GM18873 (cell line): ENCODE measurements around the gene DTX3L.

ENCODE experiments used
- ATAC-seq: cut with Tn5 transposase; IDR thresholded peaks from one replicate; pipeline ENCODE4 v1.9.1; 2021; ENCODE audit warnings: mild to moderate bottlenecking, moderate library complexity, moderate number of reproducible peaks; ENCODE audit not compliant: unreplicated experiment, low FRiP score

Gene DTX3L

GRCh38 chr3:122602011-122602710 is 38.0 kb downstream of the DTX3L start:
- no peak for ATAC-seq

GRCh38 chr3:122603056-122603455 is 38.9 kb downstream of the DTX3L start:
- ATAC-seq, result no peak

GRCh38 chr3:122606330-122606729 is 42.2 kb downstream of the DTX3L start:
- no peak for ATAC-seq

- no peak for ATAC-seq
Observed at GRCh38 chr3:122608916-122609315, 44.8 kb downstream of the DTX3L start.

GRCh38 chr3:122609798-122610559 is 45.8 kb downstream of the DTX3L start:
- ATAC-seq, result peak; percentile 95

GRCh38 chr3:122612696-122613095 is 48.6 kb downstream of the DTX3L start:
- ATAC-seq, result no peak

GRCh38 chr3:122615303-122615702 is 51.2 kb downstream of the DTX3L start:
- no peak for ATAC-seq

GRCh38 chr3:122618614-122619013 is 54.5 kb downstream of the DTX3L start:
- no peak for ATAC-seq

GRCh38 chr3:122619040-122619439 is 54.9 kb downstream of the DTX3L start:
- ATAC-seq, result no peak

- no peak for ATAC-seq
Observed at GRCh38 chr3:122620399-122620798, 56.3 kb downstream of the DTX3L start.

- no peak for ATAC-seq
Observed at GRCh38 chr3:122621112-122621511, 57.0 kb downstream of the DTX3L start.

GRCh38 chr3:122623031-122623829 is 59.1 kb downstream of the DTX3L start:
- no peak for ATAC-seq
